Neural progenitor cell (in vitro differentiated cells): ENCODE data around the gene EXOSC9.

ENCODE experiments used
- EZH2 ChIP-seq: fragments of 200-600 bp; sonication (generic); IDR thresholded peaks from 2 replicates; pipeline ENCODE4 v1.6.1; 2017; ENCODE audit warnings: antibody characterized with exemption, mild to moderate bottlenecking, moderate library complexity
- TF ChIP-seq, protein P1 (sequence below): fragments of 200-600 bp; sonication (generic); IDR thresholded peaks from 2 replicates; pipeline ENCODE4 v1.5.1; 2017; ENCODE audit warnings: antibody characterized with exemption, mild to moderate bottlenecking

DNA sequence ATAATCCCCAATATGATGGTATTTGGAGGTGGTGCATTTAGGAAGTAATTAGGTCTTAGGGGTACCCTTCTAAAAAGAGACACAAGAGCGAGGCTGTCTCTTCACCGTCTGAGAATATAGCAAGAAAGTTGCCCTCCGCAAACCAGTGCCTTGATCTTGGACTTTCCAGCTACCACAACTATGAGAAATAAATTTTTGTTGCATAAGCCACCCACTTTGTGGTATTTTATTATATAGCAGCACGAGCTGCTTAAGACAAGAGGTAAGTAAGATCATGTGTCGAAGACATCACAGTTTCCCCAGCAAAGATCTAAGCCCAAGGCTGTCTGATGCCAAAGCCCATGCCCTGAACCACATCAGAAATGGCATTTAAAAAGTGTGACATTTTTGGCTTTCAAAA lies 9.6 kb upstream of the EXOSC9 start:
- TF ChIP-seq, protein P1, sequence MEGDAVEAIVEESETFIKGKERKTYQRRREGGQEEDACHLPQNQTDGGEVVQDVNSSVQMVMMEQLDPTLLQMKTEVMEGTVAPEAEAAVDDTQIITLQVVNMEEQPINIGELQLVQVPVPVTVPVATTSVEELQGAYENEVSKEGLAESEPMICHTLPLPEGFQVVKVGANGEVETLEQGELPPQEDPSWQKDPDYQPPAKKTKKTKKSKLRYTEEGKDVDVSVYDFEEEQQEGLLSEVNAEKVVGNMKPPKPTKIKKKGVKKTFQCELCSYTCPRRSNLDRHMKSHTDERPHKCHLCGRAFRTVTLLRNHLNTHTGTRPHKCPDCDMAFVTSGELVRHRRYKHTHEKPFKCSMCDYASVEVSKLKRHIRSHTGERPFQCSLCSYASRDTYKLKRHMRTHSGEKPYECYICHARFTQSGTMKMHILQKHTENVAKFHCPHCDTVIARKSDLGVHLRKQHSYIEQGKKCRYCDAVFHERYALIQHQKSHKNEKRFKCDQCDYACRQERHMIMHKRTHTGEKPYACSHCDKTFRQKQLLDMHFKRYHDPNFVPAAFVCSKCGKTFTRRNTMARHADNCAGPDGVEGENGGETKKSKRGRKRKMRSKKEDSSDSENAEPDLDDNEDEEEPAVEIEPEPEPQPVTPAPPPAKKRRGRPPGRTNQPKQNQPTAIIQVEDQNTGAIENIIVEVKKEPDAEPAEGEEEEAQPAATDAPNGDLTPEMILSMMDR, result no peak
- no peak for TF ChIP-seq EZH2
